Left cardiac atrium (tissue), 4 donors: ENCODE results near the gene RASGRF2. TPM values are rescaled to one million over a fixed set of nuclear protein-coding genes. Genes with fewer than 3 reads are reported as not detected.
"Not testable (repeated sequence)": the region's sequence is repeated elsewhere in the genome, so short reads cannot be mapped to it uniquely, and the experiment has no call there.

Experiments
- ATAC-seq, 2 donors: fragments of 200-7000 bp; cut with Tn5 transposase; one replicate each; pipeline ENCODE4 v1.9.1; 2020; ENCODE audit warnings: mild to moderate bottlenecking in 2 of 2, moderate library complexity in 2 of 2
- DNase-seq: peaks from one replicate; pipeline ENCODE4 v3.0.0-alpha.2; 2020
- intact Hi-C, 2 donors: fragments of 100-400 bp; cut with DNase I; formaldehyde crosslinking; loops; one replicate each; pipeline versions ENCODE4 v1.14.1 to v1.15.1; 2022 to 2023
- total RNA-seq, 2 donors: library from RNA; stranded (reverse); fragmentation: NEBNext Ultra II Directional; extraction: Animal tissue kit (Norgen Biotek cat#: 25700); gene quantifications; one replicate each; pipeline ENCODE4 v1.2.1, GENCODE V29; 2021
- donor health status: DM: no; HTN: yes; CAD: no.
- donor health status: DM: no; HTN: yes; CAD: no; lungs with severe emphysema.
- donor health status: DM: yes; HTN: yes; CAD: no.
- donor health status: Dilated cardiomyopathy.

RASGRF2 gene
- total RNA-seq, 2 donors from 2014 or later: 9.6 to 12.2 TPM

DNA sequence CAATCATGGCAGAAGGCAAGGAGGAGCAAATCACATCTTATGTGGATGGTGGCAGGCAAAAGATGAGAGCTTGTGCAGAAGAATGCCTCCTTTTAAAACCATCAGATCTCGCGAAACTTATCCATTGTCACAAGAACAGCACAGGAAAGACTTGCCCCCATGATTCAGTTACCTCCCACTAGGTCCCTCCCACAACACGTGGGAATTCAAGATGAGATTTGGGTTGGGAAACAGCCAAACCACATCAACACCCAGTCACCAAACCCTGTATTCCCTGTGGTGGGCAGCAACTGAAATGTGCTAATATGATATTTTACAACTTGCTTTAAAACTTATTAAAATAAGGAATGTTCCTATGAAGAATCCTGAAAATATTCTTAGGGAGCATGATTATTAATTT is 54.2 kb downstream of the RASGRF2 start:
- no peak for DNase-seq
- intact Hi-C loops: no loop called here
- no peak for ATAC-seq

DNA sequence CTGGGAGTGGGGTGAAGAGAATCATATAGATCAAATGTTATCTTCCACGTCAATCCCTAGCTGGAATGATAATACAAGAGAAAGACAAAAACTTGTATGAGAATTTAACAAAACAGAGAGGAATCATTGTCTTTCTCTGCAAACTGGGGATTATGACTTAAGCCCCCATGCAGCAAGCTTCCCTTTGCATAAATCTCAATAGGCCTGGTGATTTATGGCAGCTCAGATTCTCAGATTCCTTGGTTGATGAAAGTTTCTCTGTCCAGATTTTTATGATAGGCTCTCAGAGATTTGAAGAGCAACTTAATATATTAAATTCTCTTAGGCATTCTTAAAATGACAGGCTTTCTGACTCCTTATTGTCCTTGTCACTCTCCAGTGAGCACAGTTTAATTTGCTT is 56.0 kb downstream of the RASGRF2 start:
- intact Hi-C loops: no loop called here
- DNase-seq (no peak), ATAC-seq (no peak)

DNA sequence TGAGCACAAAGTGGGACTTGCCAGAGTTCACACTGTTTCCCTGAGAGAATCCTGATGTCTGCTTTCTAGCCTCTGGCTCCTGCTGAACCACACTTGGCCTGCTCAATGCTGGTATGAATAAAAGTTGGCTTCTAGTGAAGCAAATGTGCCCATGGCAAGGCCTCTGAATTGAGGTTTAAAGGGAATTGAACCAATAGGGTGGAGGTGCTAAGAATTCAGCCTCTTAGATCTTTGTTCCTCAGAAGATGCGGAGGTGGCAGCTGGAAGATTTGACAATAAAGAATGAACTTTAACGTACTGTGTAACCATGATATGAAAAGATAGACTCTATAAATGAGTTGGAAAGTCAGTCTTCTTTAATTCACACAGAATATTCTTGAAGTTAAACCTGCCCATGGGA is 57.2 kb downstream of the RASGRF2 start:
- DNase-seq: no peak
- no peak for ATAC-seq
- intact Hi-C loops: no loop called here

DNA sequence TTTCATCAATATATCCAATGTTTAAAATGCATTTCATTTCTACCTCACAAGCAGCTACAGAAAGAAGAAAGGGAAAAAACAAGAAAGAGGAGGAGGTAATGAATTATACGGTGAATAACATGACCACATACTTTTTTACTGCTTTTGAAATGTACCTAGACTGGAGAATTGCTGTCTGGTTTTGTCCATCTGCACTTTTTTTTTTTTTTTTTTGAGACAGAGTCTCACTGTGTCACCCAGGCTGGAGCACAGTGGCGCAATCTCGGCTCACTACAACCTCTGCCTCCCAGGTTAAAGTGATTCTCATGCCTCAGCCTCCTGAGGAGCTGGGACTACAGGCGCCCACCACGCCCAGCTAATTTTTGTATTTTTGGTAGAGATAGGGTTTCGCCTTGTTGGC is 58.4 kb downstream of the RASGRF2 start:
- DNase-seq, intact Hi-C loops, ATAC-seq: not testable (repeated sequence)

DNA sequence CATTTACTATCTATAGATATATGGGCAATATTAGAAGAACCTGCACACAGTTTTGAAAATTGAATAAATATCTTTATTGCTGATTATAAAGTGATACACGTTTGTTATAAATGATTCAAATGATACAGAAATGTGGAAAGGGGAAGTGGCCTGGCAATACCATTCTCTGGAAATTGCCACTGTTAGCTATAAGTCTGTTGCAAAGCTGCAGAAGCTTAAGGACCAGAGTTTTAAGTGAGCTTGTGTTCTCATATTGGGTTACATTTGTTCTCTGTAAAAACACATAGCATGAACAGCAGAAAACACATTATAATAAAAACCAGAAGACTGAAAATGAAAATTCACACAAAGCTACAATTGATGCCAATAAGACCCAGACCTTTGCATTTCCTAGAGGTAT is 59.6 kb downstream of the RASGRF2 start:
- DNase-seq (no peak), ATAC-seq (no peak)
- intact Hi-C loops: no loop called here

DNA sequence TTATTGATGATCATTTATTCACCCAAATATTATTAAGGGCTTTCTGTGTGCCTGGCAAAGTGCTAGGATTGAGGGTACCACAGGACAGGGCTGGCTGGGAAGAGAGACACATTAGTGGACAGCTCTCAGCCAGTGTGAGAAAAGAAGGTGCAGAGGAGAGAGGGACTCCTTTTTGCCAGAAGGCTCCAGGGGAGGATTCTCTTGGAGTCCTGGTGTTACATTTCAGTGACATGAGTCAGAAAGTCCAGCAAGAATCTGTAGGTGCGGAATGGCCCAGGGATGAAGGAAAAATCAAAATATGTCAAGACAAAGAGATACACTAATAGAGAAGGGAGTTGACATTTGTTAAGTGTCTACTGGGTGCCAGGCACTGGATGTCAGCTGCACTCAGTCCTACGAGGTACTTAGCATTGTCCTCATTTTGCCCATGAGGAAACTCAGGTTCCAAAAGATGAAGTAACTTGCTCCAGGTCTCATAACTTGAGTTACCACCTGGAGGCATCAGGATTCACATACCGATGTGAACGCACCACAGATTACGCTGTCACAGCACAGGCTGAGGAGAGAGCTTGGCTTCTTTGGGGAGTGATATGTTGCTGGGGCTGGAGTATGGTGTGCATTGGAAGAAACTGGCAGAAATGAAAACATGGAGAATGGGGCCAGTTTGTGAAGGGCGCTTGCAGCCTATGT is 60.5 kb downstream of the RASGRF2 start:
- ATAC-seq (no peak), DNase-seq (no peak)
- intact Hi-C loops: no loop called here

DNA sequence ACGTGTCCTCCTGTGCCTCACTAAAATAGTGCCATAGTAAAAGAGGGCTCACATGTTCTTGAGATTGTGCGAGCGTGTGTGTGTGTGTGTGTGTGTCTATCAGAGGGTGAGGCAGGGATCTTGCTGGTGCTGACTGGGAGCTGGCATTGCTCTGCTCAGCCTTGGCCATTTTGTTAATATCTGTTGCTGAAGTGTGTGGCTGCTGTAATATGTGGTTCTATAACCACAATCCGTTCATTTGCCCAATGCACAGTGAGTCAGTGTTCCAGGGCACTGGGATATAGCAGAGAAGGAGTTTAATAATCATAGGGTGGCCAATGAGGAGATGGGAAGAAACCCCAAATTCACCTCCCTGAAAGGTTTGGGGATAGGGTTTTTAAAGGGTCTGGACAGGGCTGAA is 61.3 kb downstream of the RASGRF2 start:
- ATAC-seq (no peak), DNase-seq (no peak)
- intact Hi-C loops: no loop called here

DNA sequence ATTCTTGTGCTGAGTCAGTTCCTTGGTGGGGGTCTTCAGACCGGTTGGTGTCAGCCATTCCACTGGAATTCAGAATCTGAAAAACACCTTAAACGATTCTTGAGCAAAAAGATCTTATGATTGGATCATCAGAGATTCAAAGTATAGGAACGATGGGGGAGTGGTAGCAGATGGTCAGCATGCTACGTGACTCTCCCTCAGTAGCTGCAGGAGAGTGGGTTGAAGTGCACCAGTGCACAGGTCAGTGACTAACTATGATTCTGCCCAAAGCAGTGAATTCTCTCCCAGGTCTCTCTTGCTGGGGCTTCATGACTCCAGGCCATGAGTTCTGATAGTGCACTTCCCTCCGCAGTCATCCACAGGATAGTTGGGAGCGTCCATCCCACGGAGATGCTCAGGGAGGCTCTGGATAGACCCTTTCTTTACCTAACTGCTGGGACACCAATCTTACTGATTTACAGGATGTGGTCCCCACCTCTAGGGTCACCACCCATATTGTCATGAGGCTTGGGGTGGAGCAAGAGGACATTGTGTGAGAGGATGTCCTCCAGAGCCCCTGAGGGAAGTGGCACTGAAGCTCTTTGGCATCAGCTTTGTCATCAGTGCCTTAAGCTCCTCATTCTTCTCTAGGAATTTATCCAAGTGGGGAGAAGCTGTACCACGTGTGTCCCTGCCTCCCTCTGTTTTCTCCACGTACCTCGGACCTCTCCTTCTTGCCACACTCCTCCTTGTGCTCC is 62.0 kb downstream of the RASGRF2 start:
- intact Hi-C loops: no loop called here
- DNase-seq (no peak), ATAC-seq (peak in 1 of 2 donors; percentile 37)

DNA sequence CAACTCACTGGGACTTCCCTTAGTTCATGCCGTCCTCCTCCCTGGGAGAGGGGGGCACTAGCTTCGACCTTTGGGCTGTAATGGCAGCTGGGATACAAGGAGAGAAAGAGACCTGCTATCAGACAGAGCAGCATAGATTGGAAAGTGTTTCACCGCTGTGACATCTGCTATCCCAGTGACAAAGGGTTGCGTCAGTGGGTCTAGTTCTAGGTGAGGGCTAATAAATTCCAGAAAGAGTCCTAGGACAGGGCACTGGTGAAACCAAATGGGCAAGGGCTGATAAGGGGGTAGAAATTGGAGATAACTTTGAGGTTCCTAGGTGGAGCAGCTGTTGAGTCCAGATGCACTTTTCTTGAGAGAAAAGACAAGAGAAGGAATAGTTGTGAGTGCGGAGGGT is 62.5 kb downstream of the RASGRF2 start:
- ATAC-seq (no peak), DNase-seq (no peak)
- intact Hi-C loops: no loop called here

DNA sequence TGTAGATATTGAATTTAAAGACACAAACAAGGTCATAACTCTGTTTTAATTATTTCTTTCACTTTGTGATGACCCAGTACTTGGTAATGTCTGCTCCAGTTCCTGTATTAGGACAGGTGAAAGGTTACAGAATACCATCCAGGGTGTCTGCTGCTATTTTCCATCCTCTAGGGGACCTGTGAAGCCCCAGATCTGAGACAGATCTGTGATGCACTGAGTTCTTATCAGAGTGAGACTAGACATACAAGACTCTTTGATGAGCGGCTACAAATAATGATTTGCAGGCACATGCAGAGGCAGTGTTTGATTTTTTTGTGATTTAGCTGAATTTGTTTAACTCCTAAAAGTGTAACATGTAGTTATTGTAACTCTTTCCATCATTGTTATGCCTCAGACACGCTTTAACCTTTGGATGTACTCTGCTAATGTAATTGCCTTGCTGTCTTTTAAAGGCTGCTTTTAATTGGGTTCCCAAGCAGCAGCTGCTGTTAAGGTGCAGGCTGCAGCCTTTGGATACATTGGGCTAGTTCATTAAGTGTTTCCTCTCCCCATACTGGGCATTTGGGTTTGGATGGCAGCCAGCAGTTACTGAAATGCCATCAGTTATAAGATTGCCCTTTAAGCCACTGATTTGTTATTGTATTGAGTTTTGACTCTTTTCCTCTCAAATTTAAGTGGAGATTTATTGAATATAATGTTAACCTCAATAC is 63.3 kb downstream of the RASGRF2 start:
- intact Hi-C loops: no loop called here
- ATAC-seq (no peak), DNase-seq (no peak)

DNA sequence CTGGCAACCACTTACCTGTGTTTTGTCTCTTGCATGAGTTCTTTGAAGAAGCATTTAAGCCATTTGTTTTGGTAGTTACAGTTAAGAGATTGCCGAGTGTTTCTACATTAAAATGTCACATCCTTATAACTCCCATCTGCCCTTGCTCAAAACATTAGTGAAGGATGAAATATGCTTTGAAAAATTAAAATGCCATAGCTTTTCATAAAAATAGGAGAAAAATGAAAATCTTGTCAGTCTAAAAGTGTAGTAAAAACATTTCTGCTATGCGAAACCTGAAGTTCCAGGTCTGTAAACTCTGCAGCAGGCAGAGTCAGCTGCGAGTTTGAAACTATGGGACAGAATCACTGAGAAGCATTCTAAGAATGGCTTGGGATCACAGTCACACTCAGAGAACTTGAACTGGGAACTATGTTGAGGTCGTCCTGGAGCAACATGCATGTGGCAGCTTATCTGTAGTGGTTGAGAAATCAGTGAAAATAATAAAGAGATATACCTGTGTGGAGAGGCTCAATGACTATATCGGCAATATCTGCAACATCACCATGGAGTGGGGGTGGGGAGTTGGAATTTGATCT is 67.4 kb downstream of the RASGRF2 start:
- intact Hi-C loops: no loop called here

DNA sequence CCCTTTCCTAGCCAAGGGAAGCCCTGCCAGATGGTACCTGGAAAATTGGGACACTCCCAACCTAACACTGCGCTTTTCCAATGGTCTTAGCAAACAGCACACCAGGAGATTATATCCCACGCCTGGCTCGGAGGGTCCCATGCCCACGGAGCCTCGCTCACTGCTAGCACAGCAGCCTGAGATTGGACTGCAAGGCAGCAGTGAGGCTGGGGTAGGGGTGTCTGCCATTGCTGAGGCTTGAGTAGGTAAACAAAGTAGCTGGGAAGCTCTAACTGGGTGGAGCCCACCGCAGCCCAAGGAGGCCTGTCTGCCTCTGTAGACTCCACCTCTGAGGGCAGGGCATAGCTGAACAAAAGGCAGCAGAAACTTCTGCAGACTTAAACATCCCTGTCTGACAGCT is 68.7 kb downstream of the RASGRF2 start:
- intact Hi-C loops, DNase-seq, ATAC-seq: not testable (repeated sequence)

More for the DNA sequence above, 67.4 kb downstream of the RASGRF2 start:
- no peak for DNase-seq
- no peak for ATAC-seq

DNA sequence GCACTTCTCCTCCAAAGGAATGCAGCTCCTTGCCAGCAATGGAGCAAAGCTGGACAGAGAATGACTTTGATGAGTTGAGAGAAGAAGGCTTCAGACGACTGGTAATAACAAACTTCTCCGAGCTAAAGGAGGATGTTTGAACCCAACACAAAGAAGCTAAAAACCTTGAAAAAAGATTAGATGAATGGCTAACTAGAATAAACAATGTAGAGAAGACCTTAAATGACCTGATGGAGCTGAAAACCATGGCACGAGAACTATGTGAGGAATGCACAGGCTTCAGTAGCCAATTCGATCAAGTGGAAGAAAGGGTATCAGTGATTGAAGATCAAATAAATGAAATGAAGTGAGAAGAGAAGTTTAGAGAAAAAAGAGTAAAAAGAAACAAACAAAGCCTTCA is 69.6 kb downstream of the RASGRF2 start:
- ATAC-seq, intact Hi-C loops, DNase-seq: not testable (repeated sequence)

DNA sequence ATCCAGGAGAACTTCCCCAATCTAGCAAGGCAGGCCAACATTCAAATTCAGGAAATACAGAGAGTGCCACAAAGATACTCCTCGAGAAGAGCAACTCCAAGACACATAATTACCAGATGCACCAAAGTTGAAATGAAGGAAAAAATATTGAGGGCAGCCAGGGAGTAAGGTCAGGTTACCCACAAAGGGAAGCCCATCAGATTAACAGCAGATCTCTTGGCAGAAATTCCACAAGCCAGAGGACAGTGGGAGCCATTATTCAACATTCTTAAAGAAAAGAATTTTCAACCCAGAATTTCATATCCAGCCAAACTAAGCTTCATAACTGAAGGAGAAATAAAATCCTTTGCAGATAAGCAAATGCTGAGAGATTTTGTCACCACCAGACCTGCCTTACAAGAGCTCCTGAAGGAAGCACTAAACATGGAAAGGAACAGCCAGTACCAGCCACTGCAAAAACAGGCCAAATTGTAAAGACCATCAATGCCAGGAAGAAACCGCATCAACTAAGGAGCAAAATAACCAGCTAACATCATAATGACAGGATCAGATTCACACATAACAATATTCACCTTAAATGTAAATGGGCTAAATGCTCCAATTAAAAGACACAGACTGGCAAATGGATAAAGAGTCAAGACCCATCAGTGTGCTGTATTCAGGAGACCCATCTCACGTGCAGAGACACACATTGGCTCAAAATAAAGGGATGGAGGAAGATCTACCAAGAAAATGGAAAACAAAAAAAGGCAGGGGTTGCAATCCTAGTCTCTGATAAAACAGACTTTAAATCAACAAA is 70.3 kb downstream of the RASGRF2 start:
- DNase-seq, intact Hi-C loops, ATAC-seq: not testable (repeated sequence)

DNA sequence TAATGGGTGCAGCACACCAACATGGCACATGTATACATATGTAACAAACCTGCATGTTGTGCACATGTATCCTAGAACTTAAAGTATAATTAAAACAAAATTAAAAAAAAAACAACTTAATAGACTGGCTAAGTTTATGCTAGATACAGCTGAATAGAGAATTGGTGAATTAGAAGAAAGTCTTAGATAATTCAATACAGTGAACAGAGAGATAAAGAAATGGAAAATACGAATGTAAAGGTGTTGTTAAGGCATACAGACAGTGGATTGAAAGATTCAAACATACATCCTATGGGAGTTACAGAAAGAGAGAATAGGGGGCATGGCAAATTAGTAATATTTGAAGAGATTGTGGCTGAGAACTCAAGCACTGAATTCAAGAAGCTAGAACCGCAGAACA is 75.4 kb downstream of the RASGRF2 start:
- intact Hi-C loops: no loop called here
- ATAC-seq (no peak), DNase-seq (no peak)

DNA sequence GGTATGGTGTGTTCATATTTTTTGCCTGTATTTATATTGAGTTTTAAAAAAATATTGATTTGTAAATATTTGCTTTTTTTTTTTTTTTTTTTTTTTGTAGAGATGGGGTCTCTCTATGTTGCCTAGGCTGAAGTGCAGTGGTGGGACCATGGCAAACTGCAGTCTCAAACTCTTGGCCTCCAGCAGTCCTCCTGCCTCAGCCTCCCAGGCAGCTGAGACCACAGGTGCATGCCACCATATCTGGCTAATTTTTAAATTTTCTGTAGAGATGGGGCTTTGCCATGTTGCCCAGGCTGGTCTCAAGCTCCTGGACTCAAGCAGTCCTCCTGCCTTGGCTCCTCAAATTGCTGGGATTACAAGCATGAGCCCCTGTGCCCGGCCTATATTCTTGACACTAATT is 78.3 kb downstream of the RASGRF2 start:
- intact Hi-C loops: no loop called here
- no peak for ATAC-seq
- DNase-seq: no peak

DNA sequence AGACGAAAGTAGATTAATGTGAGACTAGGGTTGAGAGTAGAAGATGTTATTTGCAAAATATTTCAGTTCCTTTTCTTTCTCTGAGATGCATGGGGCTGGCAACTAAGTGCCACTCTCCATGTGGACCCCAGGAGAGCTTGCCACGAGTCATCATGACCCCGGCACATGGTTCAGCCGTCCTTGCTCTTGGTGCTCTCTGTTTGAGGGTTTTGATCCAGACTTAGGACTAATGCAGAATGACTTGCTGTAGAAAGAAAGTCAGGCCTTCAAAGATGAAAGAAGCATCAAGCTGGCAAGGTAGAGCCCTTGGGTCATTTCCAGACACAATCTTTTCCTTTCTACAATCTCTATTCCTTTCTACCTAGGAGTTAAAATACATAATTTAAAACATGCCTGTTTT is 84.7 kb downstream of the RASGRF2 start:
- intact Hi-C loops: no loop called here
- no peak for ATAC-seq
- no peak for DNase-seq

DNA sequence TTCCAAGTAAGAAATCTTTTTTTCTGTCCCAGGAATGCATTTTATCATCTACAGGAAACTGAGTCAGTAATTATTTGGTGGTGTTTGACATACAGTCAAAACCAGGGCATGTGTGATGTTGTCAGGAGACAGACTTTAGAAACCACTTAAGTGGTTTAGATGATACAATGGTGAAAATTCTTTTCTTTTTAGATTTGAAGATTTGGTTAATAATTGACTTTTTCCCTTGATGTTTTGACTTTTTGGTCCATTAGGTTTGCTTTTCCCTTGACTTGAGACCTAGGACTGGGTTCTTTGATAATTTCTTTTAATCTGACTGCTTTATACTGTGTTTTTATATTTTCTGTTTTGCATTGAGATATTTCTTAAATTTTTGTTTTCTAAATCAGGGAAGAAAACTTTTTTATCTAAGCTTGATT is 85.2 kb downstream of the RASGRF2 start:
- no peak for DNase-seq
- no peak for ATAC-seq
- intact Hi-C loops: no loop called here

DNA sequence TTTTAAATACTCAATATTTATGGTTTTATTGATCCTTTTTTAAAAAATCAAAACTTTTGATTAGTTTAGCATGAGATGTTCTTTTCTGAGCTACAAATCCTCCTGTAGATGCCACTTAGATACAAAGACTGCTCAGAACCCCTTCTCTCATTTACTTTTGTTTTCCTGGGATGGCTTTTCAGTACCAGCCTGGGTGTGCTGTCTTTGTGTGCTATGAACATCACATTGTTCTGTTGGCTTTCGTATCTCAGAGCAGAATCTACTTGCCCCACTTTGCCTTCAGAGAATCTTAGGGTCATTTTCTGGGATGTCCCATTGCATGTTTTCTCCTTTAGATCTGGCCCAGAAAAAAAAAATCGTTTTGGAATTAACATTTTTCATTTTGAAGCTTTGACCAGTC is 85.9 kb downstream of the RASGRF2 start:
- intact Hi-C loops: no loop called here
- ATAC-seq (no peak), DNase-seq (no peak)
